Astrocyte of the cerebellum (primary cell): Measurements from ENCODE around the gene GRIA1.

Source experiments
- DNase-seq: peaks from one replicate; pipeline ENCODE4 v3.0.0-alpha.2; 2011; ENCODE audit warnings: low read depth
- H3K4me3 ChIP-seq: 2 replicates; pipeline ENCODE4 v1.5.1; 2011; ENCODE audit warnings: mild to moderate bottlenecking, low read depth, low read length, moderate library complexity
- CTCF ChIP-seq: IDR thresholded peaks from 2 replicates; pipeline ENCODE4 v1.5.1; 2012; ENCODE audit warnings: low read length, low read depth, moderate library complexity, mild to moderate bottlenecking; ENCODE audit errors: missing control alignments
- in situ Hi-C: cut with HindIII; loops from 2 replicates; pipeline ENCODE4 v1.10.0; 2017; ENCODE audit warnings: low sequenced_read_pairs

Gene GRIA1

GRCh38 chr5:153517241-153517611, 26.8 kb downstream of the GRIA1 start:
- H3K4me3 ChIP-seq = no peak overlapping the region
- in situ Hi-C loops = no loop called here
- no peak for DNase-seq
- TF ChIP-seq CTCF = no peak

GRCh38 chr5:153520137-153520536, 29.7 kb downstream of the GRIA1 start:
- no peak for TF ChIP-seq CTCF
- in situ Hi-C loops = no loop called here
- H3K4me3 ChIP-seq = no peak overlapping the region
- no peak for DNase-seq

GRCh38 chr5:153520952-153521351, 30.5 kb downstream of the GRIA1 start:
- no peak for DNase-seq
- no peak overlapping the region for H3K4me3 ChIP-seq
- in situ Hi-C loops = no loop called here
- TF ChIP-seq CTCF = no peak

- in situ Hi-C loops = no loop called here
- no peak for TF ChIP-seq CTCF
- DNase-seq = no peak
- no peak overlapping the region for H3K4me3 ChIP-seq
These were observed 32.7 kb downstream of the GRIA1 start for GRCh38 chr5:153523211-153523610.

GRCh38 chr5:153523831-153524230, 33.4 kb downstream of the GRIA1 start:
- no peak for TF ChIP-seq CTCF
- H3K4me3 ChIP-seq = no peak overlapping the region
- in situ Hi-C loops = no loop called here
- peak; percentile 49 for DNase-seq

- TF ChIP-seq CTCF = no peak
- DNase-seq = no peak
- H3K4me3 ChIP-seq = no peak overlapping the region
- in situ Hi-C loops = no loop called here
These were observed 35.1 kb downstream of the GRIA1 start for GRCh38 chr5:153525536-153525935.
